Articular chondrocyte of knee joint (primary cell): ENCODE results near the gene GREM2. TPM values are rescaled to one million over a fixed set of nuclear protein-coding genes. Genes with fewer than 3 reads are reported as not detected.

Experiments
- small RNA-seq: library from RNA; depleted of rRNA; stranded (forward); fragments of <200 nt; gene quantifications from one replicate; pipeline ENCODE3, GENCODE V24; 2012
- total RNA-seq: library from RNA; depleted of rRNA; stranded (reverse); fragments of >200 nt; gene quantifications from 2 replicates; pipeline ENCODE4 v1.2.3, GENCODE V29; 2012

The GREM2 gene
- 0.39 and 5.1 TPM in 2 replicates for total RNA-seq

GRCh38 chr1:240611619-240612480 is at the start of gene GREM2:
GREM2 (minus strand) TSS chr1:240612155; CDS start chr1:240493475, 118,680 bp downstream.

Small RNA genes within 50 kb of the gene (small RNA-seq; reads per million reads assigned to genes)
- gene RNU5F-8P: not detected
